HG03139 (cell line): ENCODE measurements around the gene MUC4.
"Not testable (repeated sequence)": the region's sequence is repeated elsewhere in the genome, so short reads cannot be mapped to it uniquely, and the experiment has no call there.

ENCODE experiments used
- ATAC-seq: cut with Tn5 transposase; IDR thresholded peaks from one replicate; pipeline ENCODE4 v1.9.1; 2021; ENCODE audit not compliant: unreplicated experiment

Gene MUC4

GRCh38 chr3:195739561-195740111, 72.1 kb downstream of the MUC4 start:
- ATAC-seq, result no peak

DNA sequence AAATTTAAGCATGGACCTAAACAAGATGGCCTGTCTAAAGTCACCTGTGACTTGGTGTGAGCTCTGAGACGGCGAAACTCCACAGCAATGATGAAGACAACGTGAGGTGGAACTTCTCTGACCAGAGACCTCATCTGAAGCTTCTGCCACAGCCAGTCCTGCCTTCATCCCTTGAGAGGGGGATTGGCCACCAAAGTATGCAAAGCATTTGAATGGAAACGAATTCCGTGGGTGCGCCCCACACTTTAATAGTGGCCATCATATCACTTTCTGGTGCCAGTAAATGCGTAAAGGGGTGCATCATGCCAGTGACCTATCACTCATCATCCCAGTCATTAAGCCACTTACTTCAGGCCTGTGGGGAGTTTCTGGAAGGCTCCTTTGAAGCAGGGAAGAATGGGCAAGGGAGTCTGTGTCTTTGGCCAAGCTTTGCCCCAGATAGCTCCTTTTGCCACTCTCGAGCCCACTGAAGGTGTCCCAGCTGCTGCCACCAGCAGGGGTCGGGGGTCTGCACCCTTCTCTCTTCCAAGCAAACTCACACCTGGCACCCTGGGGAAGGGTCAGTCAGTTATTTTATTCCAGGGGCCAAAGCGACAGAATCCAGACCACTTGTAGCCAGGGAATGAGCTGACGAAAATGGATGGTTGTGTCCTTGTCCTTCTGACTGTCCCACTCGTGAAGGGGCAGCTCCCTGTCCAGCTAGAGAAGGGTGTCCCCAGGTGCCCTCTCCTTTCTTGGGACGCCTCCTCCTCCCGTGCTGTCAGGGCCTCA, 73.3 kb downstream of the MUC4 start:
- no peak for ATAC-seq

DNA sequence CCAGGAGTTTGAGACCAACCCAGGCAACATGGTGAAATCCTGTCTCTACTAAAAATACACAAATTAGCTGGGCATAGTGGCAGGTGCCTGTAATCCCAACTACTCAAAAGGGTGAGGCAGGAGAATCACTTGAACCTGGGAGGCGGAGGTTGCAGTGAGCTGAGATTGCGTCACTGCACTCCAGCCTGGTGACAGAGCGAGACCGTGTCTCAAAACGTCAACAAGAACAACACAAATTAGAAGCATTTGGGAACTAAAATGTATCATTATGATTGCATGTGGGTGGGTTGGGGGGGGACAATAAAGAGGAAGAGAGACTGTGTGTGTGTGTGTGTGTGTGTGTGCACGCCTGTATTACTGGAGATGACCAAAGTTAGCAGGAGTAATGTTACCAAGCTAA, 73.9 kb downstream of the MUC4 start:
- ATAC-seq, result not testable (repeated sequence)

DNA sequence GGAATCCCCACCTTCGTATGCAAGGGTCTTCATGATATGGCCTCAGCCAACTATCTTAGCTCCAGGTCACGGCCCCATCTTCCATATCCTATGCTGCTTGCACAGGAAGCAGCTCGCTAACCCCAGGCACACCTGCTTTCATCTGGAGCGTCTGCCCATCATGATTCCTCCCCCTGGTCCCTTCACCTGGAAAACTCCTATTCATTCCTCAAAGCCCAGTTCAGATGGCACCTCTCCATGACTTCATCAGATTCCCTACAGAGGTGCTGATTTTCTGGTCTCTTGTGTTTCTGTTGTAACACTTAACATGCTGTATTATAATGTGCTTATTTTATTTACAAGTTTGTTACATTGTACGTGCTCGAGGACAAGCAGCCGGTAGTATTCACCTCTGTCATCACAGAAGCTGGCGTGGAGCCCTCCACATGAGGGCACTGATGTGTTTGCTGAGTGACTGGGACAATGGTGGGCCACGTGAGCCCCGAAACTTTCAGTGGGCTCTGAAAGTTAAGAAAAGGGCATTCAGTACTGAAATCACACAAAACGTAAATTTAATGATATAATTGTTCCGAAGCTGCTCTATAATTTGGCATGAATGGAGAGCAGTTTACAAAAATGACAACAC, 74.8 kb downstream of the MUC4 start:
- no peak for ATAC-seq

DNA sequence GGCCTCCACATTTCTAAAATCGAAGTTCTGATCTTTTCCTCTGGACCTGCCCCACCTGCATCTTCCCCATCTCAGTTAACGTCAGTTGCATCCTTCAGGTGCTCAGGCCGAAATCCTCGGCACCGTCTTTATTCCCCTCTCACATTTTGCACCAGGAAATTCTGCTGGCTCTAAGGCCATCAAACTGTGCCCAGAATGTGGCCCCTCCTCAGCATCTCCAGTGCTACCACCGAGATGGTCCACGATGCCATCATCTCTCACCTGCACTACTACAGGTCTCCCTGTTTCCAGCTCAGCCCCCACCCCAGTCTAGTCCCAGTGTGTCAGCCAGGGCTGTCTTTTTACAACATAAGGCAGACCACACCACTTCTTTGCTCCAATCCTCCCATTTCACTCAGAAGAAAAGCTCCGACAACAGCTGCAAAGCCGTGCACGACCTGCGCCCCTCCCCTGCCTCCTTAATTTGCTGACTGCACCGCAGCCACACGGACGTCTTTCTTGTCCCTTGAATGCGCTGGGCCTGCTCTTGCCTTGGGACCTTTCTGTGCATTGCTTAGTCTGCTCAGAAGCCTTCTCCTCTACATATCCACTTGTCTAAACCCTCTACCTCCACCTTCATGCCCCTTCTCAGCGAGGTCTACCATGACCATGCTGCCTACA, 76.6 kb downstream of the MUC4 start:
- ATAC-seq, result no peak

GRCh38 chr3:195732940-195733339, 78.8 kb downstream of the MUC4 start:
- no peak for ATAC-seq

DNA sequence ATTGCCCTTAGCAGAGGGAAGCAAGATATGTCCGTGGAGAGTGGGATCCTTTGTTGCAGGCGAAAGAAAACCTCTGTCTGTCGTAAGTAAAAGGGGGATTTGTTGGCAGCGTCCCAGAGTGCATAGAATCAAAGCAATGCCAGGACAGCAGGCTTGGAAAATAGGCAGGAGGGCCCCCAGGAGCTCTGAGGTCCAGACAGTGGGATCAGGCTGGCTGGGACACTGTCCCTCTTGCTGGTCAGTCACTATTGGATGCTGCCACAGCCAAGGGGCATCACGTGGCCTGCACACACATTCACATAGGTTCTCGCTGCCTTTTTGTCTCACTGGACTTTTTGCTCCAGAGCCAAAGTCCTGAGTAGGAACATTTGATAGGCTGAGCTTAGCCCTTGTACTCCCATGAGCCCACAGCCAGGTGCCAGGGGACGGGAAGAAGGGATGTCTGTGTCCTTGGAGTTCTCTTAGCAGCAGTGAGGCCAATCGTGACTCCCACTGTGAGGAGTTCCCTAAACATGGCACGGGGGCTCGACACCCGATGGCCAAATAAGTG, 80.3 kb downstream of the MUC4 start:
- ATAC-seq, result no peak

GRCh38 chr3:195729476-195730251, 82.1 kb downstream of the MUC4 start:
- no peak for ATAC-seq

- ATAC-seq, result not testable (repeated sequence)
Observed at GRCh38 chr3:195728789-195729188, 82.9 kb downstream of the MUC4 start.

DNA sequence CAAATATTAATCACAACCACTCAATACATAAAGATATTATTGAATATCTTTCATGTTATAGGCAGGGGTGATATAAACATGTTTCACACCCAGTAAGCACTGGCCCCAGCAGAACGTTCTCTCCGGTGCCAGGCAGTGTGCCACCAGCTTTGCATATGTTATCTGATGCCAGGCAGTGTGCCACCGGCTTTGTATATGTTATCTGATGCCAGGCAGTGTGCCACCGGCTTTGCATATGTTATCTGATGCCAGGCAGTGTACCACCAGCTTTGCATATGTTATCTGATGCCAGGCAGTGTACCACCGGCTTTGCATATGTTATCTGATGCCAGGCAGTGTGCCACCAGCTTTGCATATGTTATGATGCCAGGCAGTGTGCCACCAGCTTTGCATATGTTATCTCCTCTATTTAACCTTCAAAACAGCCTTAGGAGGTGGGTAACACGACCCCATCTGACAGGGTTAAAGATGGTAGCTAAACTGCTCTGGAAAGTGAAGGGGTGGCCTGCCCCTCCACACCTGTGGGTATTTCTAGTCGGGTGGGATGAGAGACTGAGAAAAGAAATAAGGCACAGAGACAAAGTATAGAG, 84.0 kb downstream of the MUC4 start:
- ATAC-seq, result no peak

DNA sequence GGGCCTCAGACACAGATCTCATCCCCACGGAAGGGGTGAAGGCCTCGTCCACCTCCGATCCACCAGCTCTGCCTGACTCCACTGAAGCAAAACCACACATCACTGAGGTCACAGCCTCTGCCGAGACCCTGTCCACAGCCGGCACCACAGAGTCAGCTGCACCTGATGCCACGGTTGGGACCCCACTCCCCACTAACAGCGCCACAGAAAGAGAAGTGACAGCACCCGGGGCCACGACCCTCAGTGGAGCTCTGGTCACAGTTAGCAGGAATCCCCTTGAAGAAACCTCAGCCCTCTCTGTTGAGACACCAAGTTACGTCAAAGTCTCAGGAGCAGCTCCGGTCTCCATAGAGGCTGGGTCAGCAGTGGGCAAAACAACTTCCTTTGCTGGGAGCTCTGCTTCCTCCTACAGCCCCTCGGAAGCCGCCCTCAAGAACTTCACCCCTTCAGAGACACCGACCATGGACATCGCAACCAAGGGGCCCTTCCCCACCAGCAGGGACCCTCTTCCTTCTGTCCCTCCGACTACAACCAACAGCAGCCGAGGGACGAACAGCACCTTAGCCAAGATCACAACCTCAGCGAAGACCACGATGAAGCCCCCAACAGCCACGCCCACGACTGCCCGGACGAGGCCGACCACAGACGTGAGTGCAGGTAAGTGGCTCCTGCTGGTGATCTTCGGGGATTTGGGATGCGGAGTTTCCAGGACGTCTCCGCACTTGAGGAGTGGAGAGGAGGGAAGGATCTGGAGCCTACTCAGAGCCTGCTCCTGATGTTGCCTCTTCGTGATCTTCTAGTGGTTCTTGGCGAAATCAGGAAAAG, 85.6 kb downstream of the MUC4 start:
- ATAC-seq, result not testable (repeated sequence)

DNA sequence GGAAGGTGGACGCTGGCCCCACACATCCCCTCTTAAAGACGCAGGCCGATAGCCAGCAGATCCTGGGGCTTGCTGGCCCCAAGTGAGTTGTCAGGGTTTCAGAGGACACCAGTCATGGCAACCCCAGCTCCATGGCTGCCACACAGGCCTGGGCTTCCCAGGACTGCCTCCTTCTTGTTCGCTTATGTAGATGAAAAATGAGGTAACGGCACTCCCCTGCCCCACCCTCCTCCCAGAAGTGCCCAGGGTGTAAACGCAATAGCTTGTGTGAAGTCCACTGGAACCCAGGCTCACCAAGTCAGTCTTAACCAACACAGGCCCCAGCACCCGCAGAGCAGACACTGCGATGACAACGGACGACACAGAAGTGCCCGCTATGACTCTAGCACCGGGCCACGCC, 87.4 kb downstream of the MUC4 start:
- ATAC-seq, result not testable (repeated sequence)

DNA sequence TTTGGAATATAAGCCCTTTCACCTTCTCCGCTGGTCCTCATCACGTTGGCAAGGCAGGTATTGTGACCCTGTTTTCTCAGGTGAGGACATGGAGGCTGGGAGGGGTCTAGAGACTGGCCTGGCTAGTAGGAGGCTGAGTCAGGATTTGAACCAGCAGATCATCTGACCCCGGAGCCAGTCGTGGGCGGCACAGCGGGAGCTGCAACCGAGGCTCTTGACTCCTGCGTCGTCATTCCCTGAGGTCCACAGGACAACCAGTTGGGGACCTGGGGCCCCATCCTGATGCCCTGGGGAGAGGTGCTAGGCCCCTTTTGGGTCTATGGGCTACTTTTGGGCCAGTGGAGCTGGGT, 88.8 kb downstream of the MUC4 start:
- ATAC-seq, result not testable (repeated sequence)

- not testable (repeated sequence) for ATAC-seq
Observed at GRCh38 chr3:195722139-195722995, 89.4 kb downstream of the MUC4 start.

DNA sequence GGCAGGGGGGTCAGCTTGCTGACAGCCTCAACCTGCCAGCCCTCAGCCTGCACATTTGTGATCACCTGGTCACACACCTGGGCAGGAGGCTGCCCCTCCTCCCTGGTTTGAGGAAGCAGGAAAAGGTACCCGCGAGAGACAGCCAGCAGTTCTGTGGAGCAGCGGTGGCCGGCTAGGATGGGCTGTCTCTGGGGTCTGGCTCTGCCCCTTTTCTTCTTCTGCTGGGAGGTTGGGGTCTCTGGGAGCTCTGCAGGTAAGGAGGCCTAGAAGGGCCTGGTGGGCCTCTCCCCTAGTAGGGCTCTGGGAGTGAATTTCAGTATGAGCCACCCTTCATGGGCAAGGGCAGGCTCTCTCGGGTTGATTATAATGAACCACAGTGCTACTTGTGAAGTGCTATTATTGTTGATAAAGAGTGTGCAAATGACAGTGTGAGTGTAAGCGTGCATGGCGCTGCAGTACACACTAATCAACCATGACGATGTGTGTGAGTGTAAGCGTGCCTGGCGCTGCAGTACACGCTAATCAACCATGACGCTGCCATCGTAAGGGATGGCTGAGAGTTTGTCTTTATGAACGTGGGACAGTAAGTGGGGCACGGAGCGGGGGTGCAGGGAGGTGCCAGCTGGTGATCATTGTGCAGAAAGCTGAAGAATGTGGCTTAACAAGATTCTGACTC, 90.8 kb downstream of the MUC4 start, which contains the start of gene MUC20:
MUC20 (plus strand) TSS at position 148 of the 676 bp plus-strand sequence; CDS start at position 178, 30 bp downstream.
- ATAC-seq, result not testable (repeated sequence)

- ATAC-seq, result not testable (repeated sequence)
Observed at GRCh38 chr3:195719514-195720254, 92.0 kb downstream of the MUC4 start.

- ATAC-seq, result no peak
Observed at GRCh38 chr3:195718477-195718984, 93.2 kb downstream of the MUC4 start.
